Hematopoietic multipotent progenitor cell treated with erythropoietin and hydrocortisone succinate and interleukin-3 and kit ligand, for 17 days (in vitro differentiated cells): ENCODE results near the gene DNER.
"Not testable (repeated sequence)": the region's sequence is repeated elsewhere in the genome, so short reads cannot be mapped to it uniquely, and the experiment has no call there.

Experiments used
- DNase-seq: peaks from one replicate; pipeline ENCODE4 v3.0.0-alpha.2; 2015; ENCODE audit warnings: low spot score

DNER gene

GRCh38 chr2:229563388-229563787 lies 151.0 kb downstream of the DNER start:
- no peak for DNase-seq

- DNase-seq = no peak
These were observed 151.8 kb downstream of the DNER start for GRCh38 chr2:229562472-229563127.

GRCh38 chr2:229559986-229560385 lies 154.4 kb downstream of the DNER start:
- no peak for DNase-seq

DNA sequence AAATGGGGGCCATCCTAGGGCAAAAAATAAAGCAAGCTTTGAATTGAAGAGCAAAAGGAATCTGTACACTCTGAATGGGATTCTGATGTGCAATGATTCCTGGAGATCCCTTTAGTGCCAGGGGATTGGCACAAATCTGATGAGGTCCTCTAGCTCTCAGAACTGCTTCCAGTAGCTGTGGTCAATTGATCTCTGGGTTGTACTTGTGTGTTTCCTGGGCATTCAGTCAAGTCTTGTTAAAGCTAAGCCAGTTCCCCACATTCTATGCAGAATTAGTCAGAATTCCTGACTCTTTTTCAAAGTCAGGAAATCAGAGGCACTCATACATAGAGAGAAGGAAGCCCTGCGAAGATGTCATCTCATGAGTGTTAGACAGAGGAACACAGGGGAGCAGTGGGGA lies 161.3 kb downstream of the DNER start:
- no peak for DNase-seq

- DNase-seq = no peak
These were observed 171.0 kb downstream of the DNER start for GRCh38 chr2:229543176-229543873.

- DNase-seq = no peak
These were observed 174.7 kb downstream of the DNER start for GRCh38 chr2:229539628-229540027.

DNA sequence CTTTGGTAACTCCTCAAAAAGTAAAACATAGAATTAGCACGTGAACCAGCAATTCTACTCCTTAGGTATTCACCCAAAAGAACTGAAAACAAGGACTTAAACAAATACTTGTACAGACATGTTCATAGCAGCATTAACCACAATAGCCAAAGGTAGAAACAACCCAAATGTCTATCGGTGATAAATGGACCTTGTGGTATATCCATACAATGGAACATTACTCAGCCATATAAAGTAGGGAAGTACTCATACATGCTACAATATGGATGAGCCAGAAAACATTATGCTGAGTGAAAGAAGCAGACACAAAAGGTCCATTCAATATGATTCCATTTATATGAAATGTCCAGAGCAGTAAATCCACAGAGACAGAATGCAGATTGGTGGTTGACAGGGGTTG lies 182.8 kb downstream of the DNER start:
- no peak for DNase-seq

DNA sequence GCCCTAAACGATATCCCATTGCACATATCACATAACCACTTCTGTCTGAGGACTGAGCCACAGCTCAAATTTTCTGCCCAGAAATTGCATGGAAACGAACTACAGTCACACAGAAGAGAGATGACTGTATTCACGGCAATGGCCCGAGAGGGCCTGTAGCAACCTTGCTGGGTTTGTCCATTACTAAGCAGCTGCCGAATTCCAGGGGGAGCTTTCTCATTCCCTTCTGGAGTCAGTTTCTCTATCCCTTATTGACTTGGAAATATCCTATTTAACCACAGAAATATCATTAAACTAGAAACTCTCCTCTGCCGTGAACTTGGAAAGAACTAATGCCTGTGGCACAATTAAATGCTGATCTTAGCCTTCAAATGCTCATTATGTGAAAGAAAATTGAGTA lies 183.9 kb downstream of the DNER start:
- DNase-seq = no peak

DNA sequence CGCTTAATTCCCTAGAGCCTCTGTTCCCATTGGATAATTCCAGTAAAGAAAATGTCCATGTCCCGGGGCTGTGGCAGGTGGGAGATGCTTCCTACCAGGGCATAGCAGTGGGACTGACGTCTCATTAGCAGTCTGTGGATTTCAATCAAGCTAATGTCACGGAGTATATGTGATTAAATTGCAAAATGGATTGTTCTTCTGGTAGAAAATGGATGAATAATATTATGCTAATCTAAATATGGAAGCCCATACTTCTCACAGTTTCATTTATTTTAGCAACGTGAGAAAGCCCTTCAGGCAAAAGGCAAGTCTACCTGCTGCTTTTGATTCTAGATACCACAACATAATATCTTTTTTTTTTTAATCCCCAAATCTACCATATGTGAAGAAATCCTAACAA lies 185.5 kb downstream of the DNER start:
- DNase-seq = no peak

- no peak for DNase-seq
These were observed 187.4 kb downstream of the DNER start for GRCh38 chr2:229526951-229527350.

GRCh38 chr2:229524799-229525198 lies 189.6 kb downstream of the DNER start:
- no peak for DNase-seq

DNA sequence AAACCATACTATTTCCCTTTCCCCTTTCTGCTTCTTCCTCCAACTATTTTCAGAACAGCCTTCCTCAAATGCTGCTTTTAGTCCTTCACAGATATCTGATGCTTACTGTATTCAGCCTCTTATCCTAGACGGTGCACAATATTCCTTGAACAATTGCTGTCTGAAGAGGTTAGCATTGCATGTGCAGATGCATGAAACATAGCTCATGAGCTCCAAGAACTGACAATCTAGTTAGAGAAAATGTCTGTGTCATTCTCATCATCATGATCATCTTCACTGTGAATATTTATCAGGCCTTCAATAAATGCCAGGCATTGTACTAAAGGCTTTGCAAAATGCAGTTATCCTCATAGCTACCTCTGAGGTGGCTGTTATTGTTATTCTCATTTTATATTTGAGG lies 190.7 kb downstream of the DNER start:
- no peak for DNase-seq

DNA sequence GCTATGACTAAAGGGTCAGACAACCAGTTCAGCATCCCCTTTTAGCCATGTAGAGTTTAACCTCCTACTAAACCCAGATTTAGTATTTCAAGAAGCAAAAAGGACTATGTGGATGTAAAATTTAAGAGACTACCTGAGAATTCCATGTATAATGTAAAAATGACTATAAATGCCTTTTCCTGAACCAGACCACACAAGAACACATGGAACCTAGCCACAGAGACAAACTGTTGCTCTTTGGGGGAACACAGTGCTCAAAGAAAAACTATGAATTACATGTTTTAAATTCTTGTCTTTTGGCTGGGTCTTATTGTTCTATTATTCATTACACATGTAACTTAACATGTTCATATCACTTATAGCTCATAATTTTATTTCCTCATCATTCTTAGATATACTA lies 192.8 kb downstream of the DNER start:
- no peak for DNase-seq

- no peak for DNase-seq
These were observed 193.7 kb downstream of the DNER start for GRCh38 chr2:229520691-229521096.

GRCh38 chr2:229519655-229520430 lies 194.5 kb downstream of the DNER start:
- no peak for DNase-seq

GRCh38 chr2:229514273-229514895 lies 200.0 kb downstream of the DNER start:
- DNase-seq = no peak

- DNase-seq = no peak
These were observed 202.8 kb downstream of the DNER start for GRCh38 chr2:229511524-229511923.

DNA sequence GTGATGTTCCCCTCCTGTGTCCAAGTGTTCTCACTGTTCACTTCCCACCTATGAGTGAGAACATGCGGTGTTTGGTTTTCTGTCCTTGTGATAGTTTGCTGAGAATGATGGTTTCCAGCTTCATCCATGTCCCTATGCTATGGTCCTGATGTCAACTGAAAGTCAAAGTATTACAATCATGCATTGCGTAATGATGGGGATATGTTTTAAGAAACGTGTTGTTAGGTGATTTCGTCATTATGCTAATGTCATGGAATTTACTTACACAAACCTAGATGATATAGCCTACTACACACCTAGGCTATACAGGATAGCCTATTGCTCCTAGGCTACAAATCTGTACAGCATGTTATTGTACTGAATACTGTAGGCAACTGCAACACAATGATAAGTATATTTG lies 207.7 kb downstream of the DNER start:
- DNase-seq = not testable (repeated sequence)

- DNase-seq = no peak
These were observed 213.1 kb downstream of the DNER start for GRCh38 chr2:229501051-229501794.

- no peak for DNase-seq
These were observed 222.3 kb downstream of the DNER start for GRCh38 chr2:229492034-229492433.

- no peak for DNase-seq
These were observed 224.2 kb downstream of the DNER start for GRCh38 chr2:229490167-229490566.

- no peak for DNase-seq
These were observed 225.3 kb downstream of the DNER start for GRCh38 chr2:229489016-229489415.
